Sigmoid colon (tissue), 7 donors: Measurements from ENCODE around the gene ANGEL2. TPM values are rescaled to one million over a fixed set of nuclear protein-coding genes. Genes with fewer than 3 reads are reported as not detected.
A peak's percentile ranks its signal among the peaks of the same experiment; 100 is the strongest.

Experiments
- DNase-seq: peaks from one replicate; pipeline ENCODE4 v3.0.0-alpha.2; 2019
- H3K27ac ChIP-seq, 4 donors: fragments of 200-600 bp; sonication (generic); one replicate each; pipeline ENCODE4 v1.5.1; 2016 to 2019; ENCODE audit warnings: mild to moderate bottlenecking in 1 of 4
- H3K27me3 ChIP-seq, 3 donors: fragments of 200-600 bp; sonication (generic); one replicate each; pipeline ENCODE4 v1.5.1; 2019; ENCODE audit warnings: mild to moderate bottlenecking in 1 of 3
- H3K36me3 ChIP-seq, 4 donors: fragments of 200-600 bp; sonication (generic); one replicate each; pipeline ENCODE4 v1.5.1; 2016 to 2019
- H3K4me1 ChIP-seq, 4 donors: fragments of 200-600 bp; sonication (generic); one replicate each; pipeline ENCODE4 v1.5.1; 2017 to 2019
- H3K4me3 ChIP-seq, 4 donors: fragments of 200-600 bp; sonication (generic); one replicate each; pipeline ENCODE4 v1.5.1; 2017 to 2019; ENCODE audit warnings: mild to moderate bottlenecking in 2 of 4, moderate library complexity in 1 of 4
- H3K9me3 ChIP-seq, 4 donors: fragments of 200-600 bp in 3 of 4; sonication (generic) in 3 of 4; one replicate each; pipeline versions ENCODE4 v1.5.1 to v1.6.1; 2013 to 2019
- CTCF ChIP-seq, 4 experiments: fragments of 450-650 bp in 3 of 4; fragments of 200-600 bp in 1 of 4; IDR thresholded peaks; one replicate each; pipeline ENCODE4 v1.5.1; 2016 to 2019; ENCODE audit warnings: antibody characterized with exemption in 4 of 4, mild to moderate bottlenecking in 3 of 4, moderate library complexity in 2 of 4
- EP300 ChIP-seq, 4 donors: sonication (generic); formaldehyde crosslinking; IDR thresholded peaks; one replicate each; pipeline ENCODE4 v1.6.1; 2017; ENCODE audit warnings: antibody characterized with exemption in 4 of 4
- POLR2A ChIP-seq, 2 donors: fragments of 450-650 bp; IDR thresholded peaks; one replicate each; pipeline ENCODE4 v1.6.1; 2016; ENCODE audit warnings: antibody characterized with exemption in 2 of 2, mild to moderate bottlenecking in 2 of 2, moderate library complexity in 2 of 2
- POLR2AphosphoS5 ChIP-seq, 4 donors: sonication (generic); formaldehyde crosslinking; IDR thresholded peaks; one replicate each; pipeline ENCODE4 v1.6.1; 2017; ENCODE audit warnings: antibody characterized with exemption in 4 of 4
- WGBS, 2 donors: extraction: QIAGEN DNeasy Blood & Tissue Kit; methylation state at CpG; one replicate each; pipeline ENCODE4 v1.1.7; 2013; 5-methylcytosine and 5-hydroxymethylcytosine counted together
- intact Hi-C: fragments of 100-400 bp; cut with DNase I; formaldehyde crosslinking; loops from one replicate; pipeline ENCODE4 v1.15.1; 2023
- polyA plus RNA-seq, 3 donors: library from polyadenylated mRNA; stranded (reverse); fragments of 200-250 nt; gene quantifications; one replicate each; pipeline ENCODE4 v1.2.3, GENCODE V29; 2013
- total RNA-seq, 4 donors: library from RNA; depleted of rRNA; stranded (reverse); fragments of >200 nt; gene quantifications; one replicate each; pipeline ENCODE4 v1.1.0, GENCODE V29; 2016
- donor health status: healthy with polysubstance abuse.
- donor health status: Bipolar disorder and iron deficiency.
- donor health status: healthy.

Gene ANGEL2
- 10 to 100 TPM; 37.9 to 57.8 (median 44.8) TPM for total RNA-seq
- polyA plus RNA-seq = 10 to 100 TPM; 10.8 to 13.4 (median 12.9) TPM

- 1% methylated on average over 66 of the region's 66 CpGs for WGBS, 2 donors
- intact Hi-C loops = loop anchor here (1.0 to 10.0 kb wide), 2 partner anchors 36 to 221 kb away; partner anchors contain the start of genes NSL1, RPS6KC1 and TATDN3
Observed at GRCh38 chr1:213015099-213016050, at the start of gene ANGEL2. ANGEL2 (minus strand) TSS chr1:213015867; CDS start chr1:213015671, 196 bp downstream.

GRCh38 chr1:213061263-213061662 lies 45.6 kb upstream of the ANGEL2 start:
- no peaks in the 10 kb centered on the region for H3K36me3 ChIP-seq
- H3K9me3 ChIP-seq = no peaks in the 10 kb centered on the region
- WGBS, 2 donors = 93 to 97% methylated on average over 1 of the region's 1 CpG
- DNase-seq = no peak
- TF ChIP-seq POLR2AphosphoS5 (IDR thresholded peaks at IDR 0.05) = no peak
- TF ChIP-seq EP300 (IDR thresholded peaks at IDR 0.05) = no peak
- TF ChIP-seq POLR2A (IDR thresholded peaks at IDR 0.05) = no peak
- TF ChIP-seq CTCF (IDR thresholded peaks at IDR 0.05) = no peak
- no peak overlapping the region for H3K27ac ChIP-seq
- no peak overlapping the region for H3K4me3 ChIP-seq
- intact Hi-C loops = no loop called here
- no peaks in the 10 kb centered on the region for H3K4me1 ChIP-seq
- H3K27me3 ChIP-seq = no peaks in the 10 kb centered on the region

More at GRCh38 chr1:213015099-213016050, at the start of gene ANGEL2:
- TF ChIP-seq EP300 (IDR thresholded peaks at IDR 0.05) (no peak), POLR2A (IDR thresholded peaks at IDR 0.05) (peak in 1 of 2 donors; percentile 7), POLR2AphosphoS5 (IDR thresholded peaks at IDR 0.05) (peak in 3 of 4 donors; percentile 66 to 83 (median 74))
- peaks cover 0 to 16% (median 0%) of the 10 kb centered on the region in 4 donors for H3K36me3 ChIP-seq
- DNase-seq = peak; percentile 98
- H3K9me3 ChIP-seq = no peaks in the 10 kb centered on the region
- H3K4me1 ChIP-seq = peaks cover 0 to 22% (median 16%) of the 10 kb centered on the region in 4 donors
- H3K27me3 ChIP-seq = no peaks in the 10 kb centered on the region
- peak within 1 kb of the TSS; percentile 88 to 96 (median 94) for H3K27ac ChIP-seq
- peak within 1 kb of the TSS; percentile 72 to 93 (median 82) for H3K4me3 ChIP-seq

- no peaks in the 10 kb centered on the region for H3K4me1 ChIP-seq
- intact Hi-C loops = no loop called here
- WGBS, 2 donors = 96 to 99% methylated on average over 2 of the region's 2 CpGs
- no peak overlapping the region for H3K27ac ChIP-seq
- H3K4me3 ChIP-seq = no peak overlapping the region
- no peaks in the 10 kb centered on the region for H3K9me3 ChIP-seq
- no peaks in the 10 kb centered on the region for H3K27me3 ChIP-seq
- no peak for DNase-seq
- TF ChIP-seq EP300 (IDR thresholded peaks at IDR 0.05) (no peak), CTCF (IDR thresholded peaks at IDR 0.05) (no peak), POLR2AphosphoS5 (IDR thresholded peaks at IDR 0.05) (no peak), POLR2A (IDR thresholded peaks at IDR 0.05) (no peak)
- no peaks in the 10 kb centered on the region for H3K36me3 ChIP-seq
Observed at GRCh38 chr1:213060836-213061235, 45.2 kb upstream of the ANGEL2 start.

GRCh38 chr1:213057264-213058059 lies 41.8 kb upstream of the ANGEL2 start:
- TF ChIP-seq EP300 (IDR thresholded peaks at IDR 0.05) (no peak), POLR2A (IDR thresholded peaks at IDR 0.05) (no peak), CTCF (IDR thresholded peaks at IDR 0.05) (no peak), POLR2AphosphoS5 (IDR thresholded peaks at IDR 0.05) (no peak)
- Histone ChIP-seq H3K4me3 (no peak overlapping the region), H3K9me3 (no peaks in the 10 kb centered on the region), H3K27ac (no peak overlapping the region), H3K36me3 (no peaks in the 10 kb centered on the region), H3K27me3 (no peaks in the 10 kb centered on the region), H3K4me1 (peaks cover 0 to 10% (median 3%) of the 10 kb centered on the region in 4 donors)
- 92 to 95% methylated on average over 5 of the region's 5 CpGs for WGBS, 2 donors
- no peak for DNase-seq
- intact Hi-C loops = no loop called here
